HG03159 (cell line): ENCODE measurements around the gene ZNF322.
"Not testable (repeated sequence)": the region's sequence is repeated elsewhere in the genome, so short reads cannot be mapped to it uniquely, and the experiment has no call there.

Experiments used
- ATAC-seq: cut with Tn5 transposase; IDR thresholded peaks from one replicate; pipeline ENCODE4 v1.9.1; 2021; ENCODE audit warnings: mild to moderate bottlenecking, moderate library complexity; ENCODE audit not compliant: unreplicated experiment

ZNF322 gene, protein sequence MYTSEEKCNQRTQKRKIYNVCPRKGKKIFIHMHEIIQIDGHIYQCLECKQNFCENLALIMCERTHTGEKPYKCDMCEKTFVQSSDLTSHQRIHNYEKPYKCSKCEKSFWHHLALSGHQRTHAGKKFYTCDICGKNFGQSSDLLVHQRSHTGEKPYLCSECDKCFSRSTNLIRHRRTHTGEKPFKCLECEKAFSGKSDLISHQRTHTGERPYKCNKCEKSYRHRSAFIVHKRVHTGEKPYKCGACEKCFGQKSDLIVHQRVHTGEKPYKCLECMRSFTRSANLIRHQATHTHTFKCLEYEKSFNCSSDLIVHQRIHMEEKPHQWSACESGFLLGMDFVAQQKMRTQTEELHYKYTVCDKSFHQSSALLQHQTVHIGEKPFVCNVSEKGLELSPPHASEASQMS

DNA sequence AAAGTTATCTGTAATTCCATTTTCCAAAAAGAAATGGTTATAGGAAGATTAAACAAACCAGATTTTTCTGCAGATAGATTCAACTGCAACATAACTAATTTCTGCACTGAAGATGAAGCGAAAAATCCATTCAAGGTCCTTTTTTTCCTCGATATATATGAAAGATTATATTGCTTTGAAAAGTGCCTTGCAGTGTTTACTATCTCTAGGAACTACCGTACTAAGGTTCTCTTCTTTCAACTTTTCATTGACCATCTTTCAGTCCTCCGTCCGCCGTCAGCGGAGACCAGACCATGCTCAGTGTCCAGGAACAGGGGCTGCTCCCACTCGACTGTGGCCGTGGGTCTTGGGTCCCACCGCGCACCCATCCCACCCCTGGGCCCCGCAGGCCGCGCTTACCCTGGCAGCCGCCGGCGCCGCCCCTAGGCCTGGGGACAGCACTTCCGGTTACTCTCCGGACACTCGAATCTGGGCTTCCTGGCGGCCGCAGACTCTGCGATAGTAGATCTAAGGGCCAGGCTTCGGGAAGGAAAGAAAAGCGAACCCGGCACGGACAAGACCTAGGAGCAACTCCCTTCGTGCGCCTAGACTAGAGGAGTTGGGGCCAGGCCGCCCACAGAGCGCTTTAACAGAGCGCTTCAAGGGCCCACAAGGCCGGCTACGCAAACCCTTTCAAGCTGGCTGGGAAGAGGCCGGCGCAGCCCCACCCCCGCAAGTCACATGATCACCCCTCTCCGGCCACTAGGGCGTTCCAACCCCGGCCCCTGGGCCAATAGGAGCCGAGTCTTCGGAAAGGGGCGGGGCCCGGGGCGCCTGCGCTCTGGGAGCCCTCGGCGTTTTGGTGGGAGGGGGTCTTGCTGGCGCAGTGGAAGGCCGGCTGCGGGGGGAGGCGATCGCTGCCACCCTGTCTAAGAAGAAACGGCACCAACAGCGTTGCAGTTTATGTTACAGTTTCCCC, at the start of gene ZNF322:
ZNF322 (minus strand) TSS at position 705 of the 958 bp plus-strand sequence. CDS start 21,193 bp downstream, outside the sequence.
- ATAC-seq, result peak; percentile 99

DNA sequence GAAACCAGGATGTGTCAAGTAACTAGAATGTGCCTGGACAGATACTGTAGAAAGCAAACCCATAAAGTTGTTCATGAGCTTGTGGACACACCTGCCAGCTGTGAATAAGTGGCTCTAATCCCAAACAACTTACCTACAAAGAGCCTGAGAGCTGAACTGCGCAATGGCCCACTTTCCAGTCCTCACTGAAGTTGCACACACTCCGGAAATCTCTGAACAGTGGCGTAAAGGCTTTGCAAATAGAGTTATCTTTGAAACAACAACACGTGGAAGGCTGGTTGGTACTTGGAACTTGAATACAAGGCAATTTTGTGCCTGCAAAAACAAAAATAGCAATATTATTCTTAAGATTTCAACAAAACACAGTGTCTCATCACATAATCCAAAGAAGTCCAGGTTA, 46.2 kb upstream of the ZNF322 start:
- not testable (repeated sequence) for ATAC-seq

DNA sequence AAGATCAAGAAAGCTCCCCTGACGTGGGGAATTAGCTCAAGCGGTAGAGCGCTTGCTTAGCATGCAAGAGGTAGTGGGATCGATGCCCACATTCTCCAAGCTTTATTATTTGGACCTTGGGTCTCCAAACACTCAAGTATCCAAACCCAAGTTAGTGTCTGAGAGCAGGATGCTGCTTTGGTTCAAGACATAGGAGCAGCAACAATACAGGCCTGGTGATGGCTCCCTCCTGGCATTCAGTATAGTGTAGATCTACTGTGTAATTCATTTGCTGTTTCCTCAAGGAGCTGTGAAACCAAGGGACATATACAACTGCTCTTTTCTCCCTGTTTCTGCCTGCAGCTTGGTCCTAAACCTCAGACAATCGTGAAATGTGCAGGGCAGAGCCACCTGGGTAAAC, 45.8 kb upstream of the ZNF322 start:
- not testable (repeated sequence) for ATAC-seq

- not testable (repeated sequence) for ATAC-seq
Observed at GRCh38 chr6:26701023-26701747, 41.6 kb upstream of the ZNF322 start.

GRCh38 chr6:26697496-26697895, 38.0 kb upstream of the ZNF322 start:
- ATAC-seq, result not testable (repeated sequence)

DNA sequence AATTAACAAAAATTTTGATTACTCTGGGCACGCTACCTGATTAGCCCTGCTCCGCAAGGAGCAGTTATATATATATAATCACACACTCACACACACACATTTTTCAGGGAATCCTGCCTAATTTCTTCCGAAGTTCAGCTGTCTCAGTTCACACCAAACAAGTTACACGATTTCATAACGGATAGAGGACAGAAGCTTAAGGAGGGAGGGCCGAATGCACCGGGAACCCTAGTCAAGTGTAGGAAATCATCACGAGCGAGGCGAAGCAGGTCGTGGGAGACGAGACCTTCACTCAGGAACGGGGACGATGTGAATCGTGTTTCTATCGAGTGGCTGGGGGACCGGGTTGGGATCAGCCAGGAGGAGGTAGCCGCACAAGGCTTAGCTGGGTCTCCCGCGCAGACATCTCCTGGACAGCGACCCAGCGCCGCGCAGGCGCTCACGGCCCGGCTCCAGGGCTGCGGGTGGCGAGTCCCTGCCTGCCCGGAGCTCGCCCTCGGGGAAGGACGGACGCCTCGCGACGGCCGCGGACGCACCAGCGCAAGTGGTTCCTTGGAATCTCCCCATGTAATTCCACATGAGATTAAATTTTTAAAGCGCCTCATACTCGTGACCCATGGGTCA, 29.9 kb upstream of the ZNF322 start:
- not testable (repeated sequence) for ATAC-seq

DNA sequence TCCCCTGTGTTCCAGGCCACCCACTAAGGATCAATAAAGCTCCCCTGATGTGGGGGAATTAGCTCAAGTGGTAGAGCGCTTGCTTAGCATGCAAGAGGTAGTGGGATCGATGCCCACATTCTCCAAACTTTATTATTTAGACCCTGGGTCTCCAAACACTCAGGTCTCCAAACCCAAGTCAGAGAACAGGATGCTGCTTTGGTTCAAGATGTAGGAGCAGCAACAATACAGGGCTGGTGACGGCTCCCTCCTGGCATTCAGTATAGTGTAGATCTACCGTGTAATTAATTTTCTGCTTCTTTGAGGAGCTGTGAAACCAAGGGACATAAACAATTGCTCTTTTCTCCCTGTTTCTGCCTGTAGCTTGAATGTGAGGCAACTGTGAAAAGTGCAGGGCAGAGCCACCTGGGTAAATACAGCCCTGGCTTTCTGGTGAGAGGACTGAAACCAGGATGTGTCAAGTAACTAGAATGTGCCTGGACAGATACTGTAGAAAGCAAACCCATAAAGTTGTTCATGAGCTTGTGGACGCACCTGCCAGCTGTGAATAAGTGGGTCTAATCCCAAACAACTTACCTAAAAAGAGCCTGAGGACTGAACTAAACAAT, 23.0 kb upstream of the ZNF322 start:
- ATAC-seq, result not testable (repeated sequence)

GRCh38 chr6:26673287-26673686, 13.7 kb upstream of the ZNF322 start:
- not testable (repeated sequence) for ATAC-seq

DNA sequence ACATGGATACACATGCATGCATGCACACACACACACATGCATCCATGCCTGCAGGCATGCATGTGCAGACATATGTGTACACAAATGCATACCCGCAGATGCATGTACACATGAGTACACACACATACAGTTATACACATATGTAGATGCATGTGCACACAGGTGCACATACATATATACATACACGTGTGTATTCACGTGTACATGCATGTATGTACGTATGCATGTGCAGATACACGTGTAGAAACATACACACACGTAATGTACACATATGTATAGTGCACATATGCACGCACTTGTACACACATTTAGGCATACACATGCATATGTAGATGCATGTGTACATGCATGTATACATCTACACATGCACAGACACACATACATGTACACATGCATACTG, 11.0 kb upstream of the ZNF322 start:
- ATAC-seq, result not testable (repeated sequence)

GRCh38 chr6:26670003-26670402, 10.5 kb upstream of the ZNF322 start:
- ATAC-seq, result not testable (repeated sequence)

GRCh38 chr6:26660000-26660361, 435 bp upstream of the ZNF322 start:
- peak; percentile 35 for ATAC-seq

DNA sequence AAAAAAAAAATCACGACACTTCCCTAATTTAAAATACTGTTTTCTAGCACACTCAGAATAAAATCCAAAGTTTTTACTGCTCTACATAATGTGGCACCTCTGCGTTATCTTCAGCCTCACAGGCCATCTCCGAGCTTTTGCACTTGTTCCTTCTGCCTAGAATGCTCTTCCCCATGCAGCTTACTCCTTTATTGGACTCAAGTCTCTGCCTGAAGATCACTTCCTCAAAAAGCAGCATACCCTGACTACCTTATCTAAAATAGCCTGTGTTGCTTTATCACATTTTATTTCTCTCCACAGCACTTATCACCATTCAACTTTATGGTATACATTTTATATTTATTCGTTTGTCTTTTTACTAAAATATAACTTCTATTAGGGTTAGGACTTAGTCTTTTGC, 2.3 kb downstream of the ZNF322 start:
- no peak for ATAC-seq

DNA sequence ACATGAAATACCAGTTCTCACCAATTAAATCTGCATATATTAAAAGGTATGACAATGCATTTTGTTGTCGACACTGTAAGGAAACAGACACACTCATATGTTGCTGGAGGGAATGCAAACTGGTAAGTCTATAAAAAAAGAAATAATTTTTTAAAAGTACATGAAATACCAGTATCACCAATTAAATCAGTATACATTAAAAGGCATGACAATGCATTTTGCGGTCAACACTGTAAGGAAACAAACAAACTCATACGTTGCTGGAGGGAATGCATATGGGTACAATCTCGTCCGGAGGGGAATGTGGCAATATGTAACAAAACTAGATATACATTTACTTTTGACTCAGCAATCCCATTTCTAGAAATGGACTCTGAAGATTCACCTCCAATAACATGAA, 6.5 kb downstream of the ZNF322 start:
- ATAC-seq, result no peak

DNA sequence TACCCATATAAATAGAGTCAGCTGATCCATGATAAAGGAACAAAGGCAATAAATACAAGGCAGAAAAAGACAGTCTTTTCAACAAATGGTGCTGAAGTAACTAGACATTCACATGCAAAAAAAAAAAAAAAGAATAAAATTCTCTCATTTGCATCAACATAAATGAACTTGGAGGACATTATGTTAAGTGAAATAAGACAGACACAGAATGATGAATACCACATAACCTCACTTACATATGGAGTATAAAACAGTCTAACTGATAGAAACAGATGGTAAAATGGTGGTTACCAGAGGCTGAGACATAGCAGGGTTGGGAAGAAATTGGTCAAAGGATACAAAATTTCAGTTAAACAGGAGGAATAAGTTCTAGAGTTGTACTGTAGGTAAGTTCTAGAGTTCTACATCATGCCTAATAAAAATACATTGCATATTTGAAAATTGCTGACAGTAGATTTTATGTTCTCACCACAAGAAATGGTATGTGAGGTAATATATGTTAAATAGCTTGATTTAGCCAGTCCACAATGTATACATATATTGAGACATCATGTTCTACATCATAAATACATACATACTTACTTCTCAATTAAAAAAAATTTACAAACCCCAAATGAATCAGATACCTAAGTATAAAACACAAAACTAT, 8.3 kb downstream of the ZNF322 start:
- ATAC-seq, result no peak

- no peak for ATAC-seq
Observed at GRCh38 chr6:26646074-26646473, 13.5 kb downstream of the ZNF322 start.

GRCh38 chr6:26640806-26641205, 18.7 kb downstream of the ZNF322 start:
- no peak for ATAC-seq

DNA sequence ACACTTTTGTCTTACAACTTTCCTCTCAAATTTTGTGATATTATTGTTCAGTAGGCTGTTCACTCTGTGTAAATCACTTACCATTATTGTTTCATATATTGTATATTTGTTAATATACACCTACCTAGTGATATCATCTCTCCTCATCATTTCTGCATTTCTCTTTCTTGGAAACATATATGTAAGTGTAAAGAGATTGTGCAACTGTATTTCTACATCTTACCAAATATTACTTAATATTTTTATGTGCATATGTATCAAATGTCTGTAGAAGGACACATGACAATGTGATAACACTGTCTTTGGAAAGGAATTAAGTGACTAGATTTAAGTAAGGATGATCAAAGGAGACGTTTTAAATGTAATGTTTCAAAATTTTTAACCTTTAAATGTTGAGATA, 30.2 kb downstream of the ZNF322 start:
- no peak for ATAC-seq

DNA sequence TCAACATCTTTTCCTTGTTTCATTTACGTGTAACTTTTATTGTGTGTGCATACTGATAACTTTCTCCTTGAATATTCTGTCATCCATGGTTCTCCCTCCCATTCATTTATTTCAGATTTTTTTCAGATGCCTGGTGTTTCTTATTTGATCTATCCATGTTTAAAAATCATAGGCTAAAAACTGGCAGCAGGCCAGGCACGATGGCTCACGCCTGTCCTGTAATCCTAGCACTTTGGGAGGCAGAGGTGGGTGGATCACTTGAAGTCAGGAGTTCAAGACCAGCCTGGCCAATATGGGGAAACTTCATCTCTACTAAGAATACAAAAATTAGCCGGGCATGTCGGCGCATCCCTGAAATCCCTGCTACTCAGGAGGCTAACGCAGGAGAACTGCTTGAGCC, 31.7 kb downstream of the ZNF322 start:
- no peak for ATAC-seq

GRCh38 chr6:26624557-26624956, 35.0 kb downstream of the ZNF322 start:
- ATAC-seq, result no peak
